SK-N-SH (cell line): ENCODE results near the gene PPRC1. TPM values are rescaled to one million over a fixed set of nuclear protein-coding genes. Genes with fewer than 3 reads are reported as not detected.
A peak's percentile ranks its signal among the peaks of the same experiment; 100 is the strongest.

Source experiments
- CTCF ChIA-PET: fragments of 300-600, 350-600 bp; formaldehyde crosslinking; extraction: SDS; loops from one replicate; lab custom pipeline; 2021; lab: Yijun Ruan, JAX
- POLR2A ChIA-PET: fragments of 350-600 bp; sonication (Branson Sonifier 250); formaldehyde crosslinking; extraction: SDS; loops from one replicate; lab custom pipeline; 2020; ENCODE audit warnings: antibody characterized with exemption, inconsistent platforms; lab: Yijun Ruan, JAX
- DNase-seq: peaks from one replicate; pipeline ENCODE4 v3.0.0; 2012
- H2AFZ ChIP-seq: fragments of 200-600 bp; sonication (generic); 2 replicates; pipeline ENCODE4 v1.8.1; 2016; ENCODE audit warnings: antibody characterized with exemption, mild to moderate bottlenecking, low read depth
- H3F3A ChIP-seq: fragments of 200-600 bp; sonication (generic); replicated peaks from 2 replicates; pipeline ENCODE3; 2016; ENCODE audit warnings: antibody characterized with exemption, mild to moderate bottlenecking; ENCODE audit not compliant: insufficient read depth
- H3K27ac ChIP-seq, 2 experiments: fragments of 200-500 bp in 1 of 2; fragments of 200-600 bp in 1 of 2; sonication (Bioruptor generic) in 1 of 2; sonication (generic), shearing (Covaris generic) in 1 of 2; 2 replicates each; pipeline versions ENCODE4 v1.5.1 to v1.6.1; 2014 to 2016; ENCODE audit warnings: low read depth in 2 of 2, inconsistent platforms in 1 of 2, low read length in 1 of 2, mild to moderate bottlenecking in 1 of 2, mixed read lengths in 1 of 2
- H3K27me3 ChIP-seq: fragments of 200-600 bp; sonication (generic), shearing (Covaris generic); 2 replicates; pipeline ENCODE4 v1.6.1; 2016; ENCODE audit warnings: mixed run types; ENCODE audit not compliant: insufficient read depth
- H3K36me3 ChIP-seq, 2 experiments: fragments of 200-500 bp in 1 of 2; fragments of 200-600 bp in 1 of 2; sonication (Bioruptor generic) in 1 of 2; sonication (generic) in 1 of 2; replicated peaks in 1 of 2; 2 replicates each; pipeline versions ENCODE3 to v1.5.1; 2014 to 2016; ENCODE audit warnings: low read length in 1 of 2, mild to moderate bottlenecking in 1 of 2; ENCODE audit not compliant: insufficient read depth in 2 of 2, control insufficient read depth in 1 of 2
- H3K4me1 ChIP-seq, 2 experiments: fragments of 200-500 bp in 1 of 2; fragments of 200-600 bp in 1 of 2; sonication (Bioruptor generic) in 1 of 2; sonication (generic), shearing (Covaris generic) in 1 of 2; 2 replicates each; pipeline versions ENCODE4 v1.5.1 to v1.6.1; 2014 to 2016; ENCODE audit warnings: low read depth in 1 of 2, low read length in 1 of 2, mixed run types in 1 of 2; ENCODE audit not compliant: insufficient read depth in 2 of 2, control insufficient read depth in 1 of 2
- H3K4me2 ChIP-seq: fragments of 200-600 bp; sonication (generic), shearing (Covaris generic); 2 replicates; pipeline ENCODE4 v1.6.1; 2017; ENCODE audit warnings: mixed run types
- H3K4me3 ChIP-seq, 2 experiments: fragments of 200-500 bp in 1 of 2; fragments of 200-600 bp in 1 of 2; sonication (Bioruptor generic) in 1 of 2; sonication (generic), shearing (Covaris generic) in 1 of 2; 2 replicates each; pipeline versions ENCODE4 v1.5.1 to v1.8.1; 2014 to 2016; ENCODE audit warnings: low read depth in 2 of 2, inconsistent platforms in 1 of 2, low read length in 1 of 2, mild to moderate bottlenecking in 1 of 2, mixed read lengths in 1 of 2, moderate library complexity in 1 of 2
- H3K79me2 ChIP-seq: fragments of 200-600 bp; sonication (generic); 2 replicates; pipeline ENCODE4 v1.8.1; 2017; ENCODE audit warnings: mild to moderate bottlenecking; ENCODE audit not compliant: insufficient read depth
- H3K9ac ChIP-seq: fragments of 200-600 bp; sonication (generic); 2 replicates; pipeline ENCODE4 v1.6.1; 2017; ENCODE audit warnings: mixed run types
- H3K9me2 ChIP-seq: fragments of 200-600 bp; sonication (generic); 2 replicates; pipeline ENCODE4 v1.6.1; 2017; ENCODE audit warnings: mixed run types
- H3K9me3 ChIP-seq: fragments of 200-600 bp; sonication (generic); 2 replicates; pipeline ENCODE4 v1.6.1; 2017; ENCODE audit warnings: mixed run types, mild to moderate bottlenecking, moderate library complexity
- H4K20me1 ChIP-seq: fragments of 200-600 bp; sonication (generic); 2 replicates; pipeline ENCODE4 v1.6.1; 2017; ENCODE audit warnings: mild to moderate bottlenecking, mixed run types; ENCODE audit not compliant: insufficient read depth
- CTCF ChIP-seq: fragments of 200-600 bp; sonication (generic); IDR thresholded peaks from 2 replicates; pipeline ENCODE4 v1.6.1; 2017; ENCODE audit warnings: antibody characterized with exemption, mild to moderate bottlenecking, moderate library complexity
- ELF1 ChIP-seq: IDR thresholded peaks from 2 replicates; pipeline ENCODE4 v1.4.0; 2012
- EP300 ChIP-seq, 2 experiments: IDR thresholded peaks; 2 replicates each; pipeline versions ENCODE4 v1.4.0 to v1.6.1; 2012; ENCODE audit warnings: borderline replicate concordance in 1 of 2, low read depth in 1 of 2, low read length in 1 of 2
- EZH2phosphoT487 ChIP-seq: fragments of 200-600 bp; sonication (generic); IDR thresholded peaks from 2 replicates; pipeline ENCODE4 v1.6.1; 2017; ENCODE audit warnings: low read depth, mixed run types, mild to moderate bottlenecking, antibody characterized with exemption, moderate library complexity, borderline replicate concordance
- FOSL2 ChIP-seq: IDR thresholded peaks from 2 replicates; pipeline ENCODE4 v1.4.0; 2012; ENCODE audit warnings: low read depth, mild to moderate bottlenecking, moderate library complexity, borderline replicate concordance
- FOXM1 ChIP-seq: IDR thresholded peaks from 2 replicates; pipeline ENCODE4 v1.4.0; 2012; ENCODE audit warnings: low read depth, mild to moderate bottlenecking
- GATA2 ChIP-seq: sonication (generic); formaldehyde crosslinking; IDR thresholded peaks from 2 replicates; pipeline ENCODE4 v1.5.0; 2020; ENCODE audit warnings: mild to moderate bottlenecking, missing genetic modification reagents
- IRF3 ChIP-seq: fragments of 150-350 bp; IDR thresholded peaks from 2 replicates; pipeline ENCODE4 v1.6.1; 2016; ENCODE audit warnings: mild to moderate bottlenecking, low read depth, low read length
- JUND ChIP-seq: IDR thresholded peaks from 2 replicates; pipeline ENCODE4 v1.4.0; 2012
- MAX ChIP-seq: IDR thresholded peaks from 2 replicates; pipeline ENCODE4 v1.4.0; 2012; ENCODE audit warnings: low read depth
- MXI1 ChIP-seq: IDR thresholded peaks from 2 replicates; pipeline ENCODE4 v1.6.1; 2012; ENCODE audit warnings: mild to moderate bottlenecking, low read depth, low read length, improper control_type of control experiment
- NRF1 ChIP-seq: IDR thresholded peaks from 2 replicates; pipeline ENCODE4 v1.6.1; 2012; ENCODE audit warnings: low read depth, mild to moderate bottlenecking, low read length
- POLR2AphosphoS5 ChIP-seq: IDR thresholded peaks from 2 replicates; pipeline ENCODE4 v1.6.1; 2012; ENCODE audit warnings: low read depth, low read length
- RCOR1 ChIP-seq: fragments of 150-350 bp; IDR thresholded peaks from 2 replicates; pipeline ENCODE4 v1.6.1; 2017; ENCODE audit warnings: antibody characterized with exemption, low read length
- RXRA ChIP-seq: IDR thresholded peaks from 2 replicates; pipeline ENCODE4 v1.4.0; 2012; ENCODE audit warnings: low read depth, mild to moderate bottlenecking, borderline replicate concordance
- SIN3A ChIP-seq: IDR thresholded peaks from 2 replicates; pipeline ENCODE4 v1.6.1; 2012; ENCODE audit warnings: low read depth, mild to moderate bottlenecking, low read length, moderate library complexity, borderline replicate concordance
- SMC3 ChIP-seq: IDR thresholded peaks from 2 replicates; pipeline ENCODE4 v1.6.1; 2012; ENCODE audit warnings: low read depth, low read length, improper control_type of control experiment
- TAF1 ChIP-seq: IDR thresholded peaks from 2 replicates; pipeline ENCODE4 v1.6.1; 2012; ENCODE audit warnings: low read depth, mild to moderate bottlenecking, low read length, moderate library complexity, borderline replicate concordance
- TCF12 ChIP-seq: IDR thresholded peaks from 2 replicates; pipeline ENCODE4 v1.4.0; 2012
- USF2 ChIP-seq: fragments of 150-350 bp; IDR thresholded peaks from 2 replicates; pipeline ENCODE4 v1.6.1; 2017; ENCODE audit warnings: antibody characterized with exemption, low read length, low read depth, borderline replicate concordance
- YY1 ChIP-seq: IDR thresholded peaks from 2 replicates; pipeline ENCODE4 v1.4.0; 2012; ENCODE audit warnings: low read depth, mild to moderate bottlenecking
- ZBTB33 ChIP-seq: IDR thresholded peaks from 2 replicates; pipeline ENCODE4 v1.4.0; 2012; ENCODE audit warnings: low read depth, borderline replicate concordance
- WGBS: methylation state at CpG from one replicate; pipeline ENCODE4 v1.1.6; 2017; ENCODE audit warnings: low lambda C conversion rate; 5-methylcytosine and 5-hydroxymethylcytosine counted together
- polyA plus RNA-seq, 3 experiments: library from polyadenylated mRNA; depleted of rRNA; stranded (reverse); fragments of >200 nt; gene quantifications; 2 replicates each; pipeline ENCODE4 v1.2.3, GENCODE V29; 2012
- TF ChIP-seq, protein P1 (sequence below): IDR thresholded peaks from 2 replicates; pipeline ENCODE4 v1.4.0; 2012; ENCODE audit warnings: low read depth, borderline replicate concordance
- TF ChIP-seq, protein P2 (sequence below): IDR thresholded peaks from 2 replicates; pipeline ENCODE4; 2012

The PPRC1 gene
- 22.6 and 23.1 TPM in 2 replicates for polyA plus RNA-seq (2012; rRNA removed)
- 9.6 and 13.0 TPM in 2 replicates for polyA plus RNA-seq (2012; cell fraction: cytosol; rRNA removed)
- polyA plus RNA-seq (2012; cell fraction: nucleus; rRNA removed), result 77.6 and 92.4 TPM in 2 replicates

- peaks cover 50% of the 10 kb centered on the region for H3K79me2 ChIP-seq
- peaks cover 15% of the 10 kb centered on the region for H3F3A ChIP-seq
- H3K9me3 ChIP-seq, result no peaks in the 10 kb centered on the region
- H3K27me3 ChIP-seq, result no peaks in the 10 kb centered on the region
- under 1% methylated on average over 31 of the region's 64 CpGs for WGBS
- H2AFZ ChIP-seq, result peak within 1 kb of the TSS; percentile 83
- CTCF ChIA-PET, result interaction anchor here (0.6 to 2.5 kb wide), 15 partner anchors 10 to 1295 kb away, joined by 3 to 39 read pairs (median 4); partner anchors contain the start of gene GBF1
- peak within 1 kb of the TSS; percentile 80 to 91 for H3K27ac ChIP-seq
- H3K4me1 ChIP-seq, result peaks cover 13 to 18% of the 10 kb centered on the region in 2 experiments; a peak in 2 of 4 replicates
- DNase-seq, result peak; percentile 95
- no peaks in the 10 kb centered on the region for H3K9me2 ChIP-seq
- H3K36me3 ChIP-seq, result peaks cover 6 to 8% of the 10 kb centered on the region in 2 experiments
- peak within 1 kb of the TSS; percentile 90 to 99 for H3K4me3 ChIP-seq
- H4K20me1 ChIP-seq, result peaks cover 39% of the 10 kb centered on the region
- H3K4me2 ChIP-seq, result peak within 1 kb of the TSS; percentile 69
- H3K9ac ChIP-seq, result peak within 1 kb of the TSS; percentile 97
- POLR2A ChIA-PET, result interaction anchor here (1.0 kb wide), 1 partner anchor 219 kb away, joined by 3 read pairs; no protein-coding TSS in a partner anchor
- TF ChIP-seq SMC3 (peak; percentile 61), NRF1 (no peak), CTCF (peak; percentile 97), RCOR1 (no peak), POLR2AphosphoS5 (peak; percentile 68), GATA2 (CRISPR knock-in tag) (no peak), YY1 (peak; percentile 96), ELF1 (peak; percentile 84), SIN3A (peak; percentile 86; the same call in 1 of the 2 replicates), TCF12 (peak; percentile 12; the same call in 1 of the 2 replicates), TAF1 (peak; percentile 96), MAX (peak; percentile 12; the same call in 1 of the 2 replicates), USF2 (no peak), EZH2phosphoT487 (no peak), ZBTB33 (peak; percentile 86), EP300 (IDR thresholded peaks at IDR 0.05; ENCODE audit: borderline replicate concordance in 1 of 2, low read depth in 1 of 2, low read length in 1 of 2) (no peak), MXI1 (peak; percentile 88; the same call in 1 of the 2 replicates), RXRA (no peak), FOXM1 (no peak), FOSL2 (no peak), JUND (no peak), IRF3 (no peak)
- TF ChIP-seq, protein P1, sequence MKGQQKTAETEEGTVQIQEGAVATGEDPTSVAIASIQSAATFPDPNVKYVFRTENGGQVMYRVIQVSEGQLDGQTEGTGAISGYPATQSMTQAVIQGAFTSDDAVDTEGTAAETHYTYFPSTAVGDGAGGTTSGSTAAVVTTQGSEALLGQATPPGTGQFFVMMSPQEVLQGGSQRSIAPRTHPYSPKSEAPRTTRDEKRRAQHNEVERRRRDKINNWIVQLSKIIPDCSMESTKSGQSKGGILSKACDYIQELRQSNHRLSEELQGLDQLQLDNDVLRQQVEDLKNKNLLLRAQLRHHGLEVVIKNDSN, result no peak
- TF ChIP-seq, protein P2, sequence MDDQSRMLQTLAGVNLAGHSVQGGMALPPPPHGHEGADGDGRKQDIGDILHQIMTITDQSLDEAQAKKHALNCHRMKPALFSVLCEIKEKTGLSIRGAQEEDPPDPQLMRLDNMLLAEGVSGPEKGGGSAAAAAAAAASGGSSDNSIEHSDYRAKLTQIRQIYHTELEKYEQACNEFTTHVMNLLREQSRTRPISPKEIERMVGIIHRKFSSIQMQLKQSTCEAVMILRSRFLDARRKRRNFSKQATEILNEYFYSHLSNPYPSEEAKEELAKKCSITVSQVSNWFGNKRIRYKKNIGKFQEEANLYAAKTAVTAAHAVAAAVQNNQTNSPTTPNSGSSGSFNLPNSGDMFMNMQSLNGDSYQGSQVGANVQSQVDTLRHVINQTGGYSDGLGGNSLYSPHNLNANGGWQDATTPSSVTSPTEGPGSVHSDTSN, result no peak
These were observed at the start of gene PPRC1 for GRCh38 chr10:102132563-102133372. PPRC1 (plus strand) TSS chr10:102133040; CDS start chr10:102133069, 29 bp downstream.
